G401 (cell line): ENCODE results near the gene RNF125. TPM values are rescaled to one million over a fixed set of nuclear protein-coding genes. Genes with fewer than 3 reads are reported as not detected.
A peak's percentile ranks its signal among the peaks of the same experiment; 100 is the strongest.
"Not testable (repeated sequence)": the region's sequence is repeated elsewhere in the genome, so short reads cannot be mapped to it uniquely, and the experiment has no call there.

Source experiments
- DNase-seq: peaks from one replicate; pipeline ENCODE4 v3.0.0-alpha.2; 2015; ENCODE audit warnings: low spot score
- in situ Hi-C: cut with HindIII; loops from 2 replicates; pipeline ENCODE4 v1.10.0; 2016; ENCODE audit warnings: low sequenced_read_pairs, mixed read lengths
- total RNA-seq: library from RNA; depleted of rRNA; stranded (reverse); fragments of >200 nt; shearing (Covaris generic); gene quantifications from 2 replicates; pipeline ENCODE4 v1.2.3, GENCODE V29; 2014; rRNA removed

The RNF125 gene
- total RNA-seq: 2.4 and 2.8 TPM in 2 replicates

GRCh38 chr18:32018331-32019250 is at the start of gene RNF125:
Gene RNF125, plus strand, starts transcription at chr18:32018825. Its CDS starts 39 bp downstream, at chr18:32018864.
- DNase-seq: peak; percentile 10
- in situ Hi-C loops: no loop called here

GRCh38 chr18:31970617-31971016 is 48.0 kb upstream of the RNF125 start:
- DNase-seq: no peak
- in situ Hi-C loops: no loop called here

- in situ Hi-C loops: no loop called here
- DNase-seq: no peak
These were observed 44.6 kb upstream of the RNF125 start for GRCh38 chr18:31973929-31974546.

- no peak for DNase-seq
- in situ Hi-C loops: no loop called here
These were observed 42.4 kb upstream of the RNF125 start for GRCh38 chr18:31976242-31976641.

- DNase-seq: peak; percentile 64
- in situ Hi-C loops: no loop called here
These were observed 41.3 kb upstream of the RNF125 start for GRCh38 chr18:31977270-31977872.

GRCh38 chr18:31978616-31979015 is 40.0 kb upstream of the RNF125 start:
- DNase-seq: no peak
- in situ Hi-C loops: no loop called here

GRCh38 chr18:31979714-31980113 is 38.9 kb upstream of the RNF125 start:
- in situ Hi-C loops: no loop called here

GRCh38 chr18:31980863-31981262 is 37.8 kb upstream of the RNF125 start:
- in situ Hi-C loops: no loop called here
- no peak for DNase-seq

More at GRCh38 chr18:31979714-31980113, 38.9 kb upstream of the RNF125 start:
- no peak for DNase-seq

GRCh38 chr18:31983020-31983419 is 35.6 kb upstream of the RNF125 start:
- DNase-seq: no peak
- in situ Hi-C loops: no loop called here

GRCh38 chr18:31983976-31984375 is 34.6 kb upstream of the RNF125 start:
- no peak for DNase-seq
- in situ Hi-C loops: no loop called here

GRCh38 chr18:31990823-31991222 is 27.8 kb upstream of the RNF125 start:
- in situ Hi-C loops: no loop called here
- DNase-seq: no peak

GRCh38 chr18:31996007-31996406 is 22.6 kb upstream of the RNF125 start:
- DNase-seq: no peak
- in situ Hi-C loops: no loop called here

- DNase-seq: no peak
- in situ Hi-C loops: no loop called here
These were observed 19.7 kb upstream of the RNF125 start for GRCh38 chr18:31998880-31999412.

GRCh38 chr18:32001141-32001540 is 17.5 kb upstream of the RNF125 start:
- DNase-seq, in situ Hi-C loops: not testable (repeated sequence)

- in situ Hi-C loops, DNase-seq: not testable (repeated sequence)
These were observed 14.8 kb upstream of the RNF125 start for GRCh38 chr18:32003822-32004221.

GRCh38 chr18:32010124-32010721 is 8.4 kb upstream of the RNF125 start:
- DNase-seq: no peak
- in situ Hi-C loops: no loop called here

GRCh38 chr18:32011193-32011592 is 7.4 kb upstream of the RNF125 start:
- in situ Hi-C loops: no loop called here
- no peak for DNase-seq

GRCh38 chr18:32019251-32019948 is 775 bp downstream of the RNF125 start:
- in situ Hi-C loops: no loop called here
- no peak for DNase-seq
